Bronchial epithelial cell (primary cell): Measurements from ENCODE around the gene PLEKHM2. TPM values are rescaled to one million over a fixed set of nuclear protein-coding genes. Genes with fewer than 3 reads are reported as not detected.

Source experiments
- DNase-seq: peaks from one replicate; pipeline ENCODE4 v3.0.0-alpha.2; 2010; ENCODE audit warnings: low read depth
- FAIRE-seq: peaks from 2 replicates; lab custom pipeline; 2011; peaks lifted over from hg19 to GRCh38; lab: Jason Lieb, UNC
- H3K27me3 ChIP-seq: 2 replicates; pipeline ENCODE4 v1.5.1; 2011; ENCODE audit warnings: low read length; ENCODE audit not compliant: control insufficient read depth, insufficient read depth
- H3K36me3 ChIP-seq: 2 replicates; pipeline ENCODE4 v1.5.1; 2011; ENCODE audit warnings: low read length; ENCODE audit not compliant: control insufficient read depth, insufficient read depth
- H3K4me3 ChIP-seq: 2 replicates; pipeline ENCODE4 v1.5.1; 2011; ENCODE audit warnings: mild to moderate bottlenecking, low read depth, low read length, control low read depth
- total RNA-seq: library from RNA; depleted of rRNA; stranded (reverse); fragments of >200 nt; gene quantifications from 2 replicates; pipeline ENCODE4 v1.2.1, GENCODE V29; 2014
- TF ChIP-seq, protein P1 (sequence below): IDR thresholded peaks from 2 replicates; pipeline ENCODE4 v1.5.1; 2011; ENCODE audit warnings: mild to moderate bottlenecking, moderate library complexity, low read length, control low read depth, inconsistent platforms; ENCODE audit not compliant: insufficient read depth, severe bottlenecking

PLEKHM2 gene
- total RNA-seq, 1 donor from 2014 or later, result 60.6 TPM

DNA sequence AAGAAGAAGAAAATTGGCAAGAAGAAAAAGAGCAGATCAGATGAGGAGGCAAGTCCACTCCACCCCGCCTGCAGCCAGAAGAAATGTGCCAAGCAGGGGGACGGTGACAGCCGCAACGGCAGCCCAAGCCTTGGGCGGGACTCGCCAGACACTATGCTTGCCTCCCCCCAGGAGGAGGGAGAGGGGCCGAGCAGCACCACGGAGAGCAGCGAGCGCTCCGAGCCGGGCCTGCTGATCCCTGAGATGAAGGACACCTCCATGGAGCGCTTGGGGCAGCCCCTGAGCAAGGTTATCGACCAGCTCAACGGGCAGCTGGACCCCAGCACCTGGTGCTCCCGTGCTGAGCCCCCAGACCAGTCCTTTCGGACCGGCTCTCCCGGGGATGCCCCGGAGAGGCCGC is 42.9 kb downstream of the PLEKHM2 start:
- H3K4me3 ChIP-seq, result no peak overlapping the region
- TF ChIP-seq, protein P1, sequence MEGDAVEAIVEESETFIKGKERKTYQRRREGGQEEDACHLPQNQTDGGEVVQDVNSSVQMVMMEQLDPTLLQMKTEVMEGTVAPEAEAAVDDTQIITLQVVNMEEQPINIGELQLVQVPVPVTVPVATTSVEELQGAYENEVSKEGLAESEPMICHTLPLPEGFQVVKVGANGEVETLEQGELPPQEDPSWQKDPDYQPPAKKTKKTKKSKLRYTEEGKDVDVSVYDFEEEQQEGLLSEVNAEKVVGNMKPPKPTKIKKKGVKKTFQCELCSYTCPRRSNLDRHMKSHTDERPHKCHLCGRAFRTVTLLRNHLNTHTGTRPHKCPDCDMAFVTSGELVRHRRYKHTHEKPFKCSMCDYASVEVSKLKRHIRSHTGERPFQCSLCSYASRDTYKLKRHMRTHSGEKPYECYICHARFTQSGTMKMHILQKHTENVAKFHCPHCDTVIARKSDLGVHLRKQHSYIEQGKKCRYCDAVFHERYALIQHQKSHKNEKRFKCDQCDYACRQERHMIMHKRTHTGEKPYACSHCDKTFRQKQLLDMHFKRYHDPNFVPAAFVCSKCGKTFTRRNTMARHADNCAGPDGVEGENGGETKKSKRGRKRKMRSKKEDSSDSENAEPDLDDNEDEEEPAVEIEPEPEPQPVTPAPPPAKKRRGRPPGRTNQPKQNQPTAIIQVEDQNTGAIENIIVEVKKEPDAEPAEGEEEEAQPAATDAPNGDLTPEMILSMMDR, result no peak
- FAIRE-seq (no peak), DNase-seq (no peak)
- no peaks in the 10 kb centered on the region for H3K27me3 ChIP-seq
- H3K36me3 ChIP-seq, result peaks cover 45% of the 10 kb centered on the region

DNA sequence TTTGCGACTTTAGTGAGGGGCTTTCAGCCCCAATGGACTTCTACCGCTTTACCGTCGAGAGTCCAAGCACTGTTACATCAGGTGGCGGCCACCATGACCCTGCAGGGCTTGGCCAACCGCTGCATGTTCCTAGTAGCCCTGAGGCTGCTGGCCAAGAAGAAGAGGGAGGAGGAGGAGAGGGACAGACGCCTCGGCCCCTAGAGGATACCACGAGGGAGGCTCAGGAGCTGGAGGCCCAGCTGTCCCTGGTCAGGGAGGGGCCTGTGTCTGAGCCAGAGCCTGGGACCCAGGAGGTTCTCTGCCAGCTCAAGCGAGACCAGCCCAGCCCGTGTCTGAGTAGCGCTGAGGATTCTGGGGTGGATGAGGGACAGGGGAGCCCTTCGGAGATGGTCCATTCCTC is 43.3 kb downstream of the PLEKHM2 start:
- no peak overlapping the region for H3K4me3 ChIP-seq
- TF ChIP-seq, protein P1, result no peak
- DNase-seq (no peak), FAIRE-seq (no peak)
- H3K36me3 ChIP-seq, result peaks cover 47% of the 10 kb centered on the region
- H3K27me3 ChIP-seq, result no peaks in the 10 kb centered on the region

DNA sequence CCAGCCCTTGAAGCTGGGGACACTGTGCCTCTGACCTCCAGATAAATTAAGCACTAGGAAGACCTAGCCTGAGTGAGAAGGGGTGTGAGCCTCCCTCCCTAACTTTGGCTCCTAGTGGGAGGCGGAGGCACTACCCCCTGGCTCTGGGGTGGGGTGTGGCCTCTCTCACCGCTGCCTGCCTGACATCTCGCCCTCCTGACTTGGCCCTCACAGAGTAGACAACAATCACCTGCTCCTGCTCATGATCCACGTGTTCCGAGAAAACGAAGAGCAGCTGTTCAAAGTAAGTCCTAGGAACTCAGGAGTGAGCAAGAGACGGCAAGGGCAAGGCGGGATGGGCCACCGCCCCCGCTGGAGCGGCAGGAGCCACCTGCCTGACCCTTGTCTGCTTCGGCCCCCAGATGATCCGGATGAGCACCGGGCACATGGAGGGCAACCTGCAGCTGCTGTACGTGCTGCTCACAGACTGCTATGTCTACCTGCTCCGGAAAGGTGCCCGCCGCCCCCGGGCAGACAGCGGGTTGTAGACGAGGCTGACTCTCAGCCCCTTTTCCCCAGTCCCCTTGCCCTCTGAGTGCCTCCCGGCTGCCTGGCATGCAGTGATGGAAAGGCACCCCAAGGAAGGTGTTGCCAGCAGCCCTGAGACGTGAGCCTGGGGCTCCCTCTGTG is 43.9 kb downstream of the PLEKHM2 start:
- H3K4me3 ChIP-seq, result no peak overlapping the region
- H3K36me3 ChIP-seq, result peaks cover 45% of the 10 kb centered on the region
- FAIRE-seq (no peak), DNase-seq (no peak)
- no peaks in the 10 kb centered on the region for H3K27me3 ChIP-seq
- TF ChIP-seq, protein P1, result no peak

DNA sequence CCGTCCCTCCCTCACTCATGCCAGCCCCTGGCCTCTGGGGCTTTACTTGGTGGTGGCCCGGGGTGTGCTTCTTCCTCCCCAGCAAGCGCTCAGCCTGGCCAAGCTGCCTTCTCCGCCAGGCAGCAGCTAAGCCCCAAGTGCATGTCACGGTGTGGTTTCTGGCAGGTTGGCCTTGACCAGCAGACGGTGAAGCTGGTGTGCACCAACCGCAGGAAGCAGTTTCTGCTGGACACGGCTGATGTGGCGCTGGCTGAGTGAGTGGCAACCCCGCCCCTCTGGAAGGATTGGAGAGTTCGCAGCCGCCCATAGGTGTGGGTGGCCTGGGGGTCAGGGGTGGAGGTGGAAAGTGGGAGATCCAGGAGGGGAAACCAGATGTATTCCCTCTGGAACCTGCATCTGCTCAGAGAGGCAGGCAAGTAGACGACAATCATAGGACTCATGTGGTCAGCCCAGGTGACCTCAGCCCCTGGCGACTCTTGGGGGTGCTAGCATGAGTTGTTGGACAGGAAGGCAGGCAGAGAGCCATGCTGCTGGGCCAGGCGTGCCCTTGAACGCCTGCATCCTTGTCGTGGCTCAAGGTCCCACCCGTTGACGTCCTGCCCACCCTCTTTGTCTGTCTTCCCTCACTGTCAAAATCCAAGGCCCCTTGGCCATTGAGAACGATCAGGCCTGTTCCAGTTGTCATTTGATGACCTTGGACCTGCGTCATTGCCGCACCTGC is 45.0 kb downstream of the PLEKHM2 start:
- DNase-seq (no peak), FAIRE-seq (peak; percentile 32)
- Histone ChIP-seq H3K4me3 (no peak overlapping the region), H3K36me3 (peaks cover 41% of the 10 kb centered on the region), H3K27me3 (no peaks in the 10 kb centered on the region)
- TF ChIP-seq, protein P1, result no peak

DNA sequence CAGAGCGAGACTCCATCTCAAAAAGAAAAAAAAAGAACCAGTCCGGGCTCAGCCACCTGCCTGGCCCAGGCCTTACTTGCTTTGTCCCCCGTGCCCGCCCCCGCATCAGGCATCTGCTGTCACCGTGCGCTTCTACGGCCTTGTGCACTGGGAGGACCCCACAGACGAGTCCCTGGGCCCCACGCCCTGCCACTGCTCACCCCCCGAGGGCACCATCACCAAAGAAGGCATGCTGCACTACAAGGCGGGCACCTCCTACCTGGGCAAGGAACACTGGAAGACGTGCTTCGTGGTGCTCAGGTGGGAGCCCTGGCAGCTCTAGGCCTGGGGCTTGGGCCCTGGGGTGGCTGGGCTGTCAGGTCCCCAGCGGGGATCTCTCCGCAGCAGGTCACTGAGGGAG is 46.3 kb downstream of the PLEKHM2 start:
- peaks cover 38% of the 10 kb centered on the region for H3K36me3 ChIP-seq
- no peaks in the 10 kb centered on the region for H3K27me3 ChIP-seq
- TF ChIP-seq, protein P1, result no peak
- FAIRE-seq, result no peak
- no peak for DNase-seq
- no peak overlapping the region for H3K4me3 ChIP-seq

DNA sequence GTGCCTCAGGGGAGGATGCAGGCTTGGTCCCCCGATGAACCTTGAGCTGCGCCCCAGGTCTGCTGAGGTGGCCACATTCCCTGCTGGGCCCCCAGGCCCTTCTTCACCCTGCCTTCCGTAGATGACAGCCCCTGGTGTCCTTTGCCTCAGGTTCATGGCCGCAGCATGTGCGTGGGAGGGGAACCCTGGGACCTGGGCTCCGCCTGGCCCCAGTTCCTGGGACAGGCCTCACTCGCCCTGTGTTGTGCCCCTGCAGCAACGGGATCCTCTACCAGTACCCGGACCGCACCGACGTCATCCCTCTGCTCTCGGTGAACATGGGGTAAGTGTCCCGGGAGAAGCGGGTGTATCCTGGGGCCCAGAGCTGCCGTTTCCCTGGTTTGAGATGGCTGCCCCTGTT is 46.8 kb downstream of the PLEKHM2 start:
- Histone ChIP-seq H3K36me3 (peaks cover 36% of the 10 kb centered on the region), H3K4me3 (no peak overlapping the region), H3K27me3 (no peaks in the 10 kb centered on the region)
- no peak for FAIRE-seq
- no peak for DNase-seq
- TF ChIP-seq, protein P1, result no peak
